Chondrocyte (in vitro differentiated cells): ENCODE measurements around the gene ADAMTS14. TPM values are rescaled to one million over a fixed set of nuclear protein-coding genes. Genes with fewer than 3 reads are reported as not detected.

Experiments used
- DNase-seq: peaks from one replicate; pipeline ENCODE4 v3.0.0; 2021; ENCODE audit warnings: mixed read lengths, low spot score
- H3K27ac Mint-ChIP-seq: one replicate; pipeline ENCODE4 v1.8.0; 2021; ENCODE audit warnings: mild to moderate bottlenecking, moderate library complexity, mixed read lengths; ENCODE audit not compliant: unreplicated experiment
- H3K27me3 Mint-ChIP-seq: 2 replicates; pipeline ENCODE4 v1.8.0; 2021; ENCODE audit warnings: low read depth, mixed read lengths
- H3K36me3 Mint-ChIP-seq: 2 replicates; pipeline ENCODE4 v1.8.0; 2021; ENCODE audit warnings: low read depth, mixed read lengths
- H3K4me1 Mint-ChIP-seq: 2 replicates; pipeline ENCODE4 v1.8.0; 2021; ENCODE audit warnings: low read depth, mild to moderate bottlenecking, mixed read lengths
- H3K4me3 Mint-ChIP-seq: one replicate; pipeline ENCODE4 v1.8.0; 2021; ENCODE audit warnings: mild to moderate bottlenecking, moderate library complexity, mixed read lengths; ENCODE audit not compliant: unreplicated experiment
- H3K9me3 Mint-ChIP-seq: 2 replicates; pipeline ENCODE4 v1.8.0; 2021; ENCODE audit warnings: low read depth, mixed read lengths
- total RNA-seq: library from RNA; stranded (reverse); gene quantifications from 3 replicates; pipeline ENCODE4 v1.2.1, GENCODE V29; 2021
- TF ChIP-seq, protein P1 (sequence below): fragments of 200-600 bp; sonication (generic); IDR thresholded peaks from 2 replicates; pipeline ENCODE4 v1.5.0; 2021; ENCODE audit warnings: antibody characterized with exemption, mild to moderate bottlenecking, moderate library complexity

The ADAMTS14 gene
- total RNA-seq, 1 donor from 2014 or later = 7.7 TPM

DNA sequence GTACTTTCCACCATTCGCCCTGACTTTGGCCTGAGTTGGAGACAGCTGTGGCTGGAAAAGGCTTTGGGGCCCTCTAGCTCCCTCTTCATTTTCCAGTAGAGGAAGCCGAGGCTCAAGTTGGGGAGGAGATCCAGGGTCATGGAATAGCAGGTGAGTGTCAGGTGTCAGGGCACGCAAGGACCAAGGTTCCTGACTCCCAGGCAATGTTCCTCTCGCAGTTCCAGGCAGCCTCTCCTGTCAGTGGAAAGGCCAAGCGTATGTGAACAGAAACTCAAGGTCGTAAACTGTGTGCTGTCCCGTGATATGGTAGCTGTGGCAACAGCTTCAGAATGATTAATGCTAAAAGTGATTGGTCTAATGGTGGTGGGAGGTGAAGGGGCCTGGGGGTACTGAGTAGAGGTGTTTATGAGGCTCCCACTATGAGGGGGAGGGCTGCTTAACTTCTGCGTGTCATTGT, 13.2 kb downstream of the ADAMTS14 start:
- no peak overlapping the region for H3K4me3 Mint-ChIP-seq
- TF ChIP-seq, protein P1, sequence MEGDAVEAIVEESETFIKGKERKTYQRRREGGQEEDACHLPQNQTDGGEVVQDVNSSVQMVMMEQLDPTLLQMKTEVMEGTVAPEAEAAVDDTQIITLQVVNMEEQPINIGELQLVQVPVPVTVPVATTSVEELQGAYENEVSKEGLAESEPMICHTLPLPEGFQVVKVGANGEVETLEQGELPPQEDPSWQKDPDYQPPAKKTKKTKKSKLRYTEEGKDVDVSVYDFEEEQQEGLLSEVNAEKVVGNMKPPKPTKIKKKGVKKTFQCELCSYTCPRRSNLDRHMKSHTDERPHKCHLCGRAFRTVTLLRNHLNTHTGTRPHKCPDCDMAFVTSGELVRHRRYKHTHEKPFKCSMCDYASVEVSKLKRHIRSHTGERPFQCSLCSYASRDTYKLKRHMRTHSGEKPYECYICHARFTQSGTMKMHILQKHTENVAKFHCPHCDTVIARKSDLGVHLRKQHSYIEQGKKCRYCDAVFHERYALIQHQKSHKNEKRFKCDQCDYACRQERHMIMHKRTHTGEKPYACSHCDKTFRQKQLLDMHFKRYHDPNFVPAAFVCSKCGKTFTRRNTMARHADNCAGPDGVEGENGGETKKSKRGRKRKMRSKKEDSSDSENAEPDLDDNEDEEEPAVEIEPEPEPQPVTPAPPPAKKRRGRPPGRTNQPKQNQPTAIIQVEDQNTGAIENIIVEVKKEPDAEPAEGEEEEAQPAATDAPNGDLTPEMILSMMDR = no peak
- H3K4me1 Mint-ChIP-seq = peaks cover 11% of the 10 kb centered on the region
- H3K27me3 Mint-ChIP-seq = no peaks in the 10 kb centered on the region
- no peak overlapping the region for H3K27ac Mint-ChIP-seq
- H3K36me3 Mint-ChIP-seq = no peaks in the 10 kb centered on the region
- no peaks in the 10 kb centered on the region for H3K9me3 Mint-ChIP-seq
- no peak for DNase-seq

DNA sequence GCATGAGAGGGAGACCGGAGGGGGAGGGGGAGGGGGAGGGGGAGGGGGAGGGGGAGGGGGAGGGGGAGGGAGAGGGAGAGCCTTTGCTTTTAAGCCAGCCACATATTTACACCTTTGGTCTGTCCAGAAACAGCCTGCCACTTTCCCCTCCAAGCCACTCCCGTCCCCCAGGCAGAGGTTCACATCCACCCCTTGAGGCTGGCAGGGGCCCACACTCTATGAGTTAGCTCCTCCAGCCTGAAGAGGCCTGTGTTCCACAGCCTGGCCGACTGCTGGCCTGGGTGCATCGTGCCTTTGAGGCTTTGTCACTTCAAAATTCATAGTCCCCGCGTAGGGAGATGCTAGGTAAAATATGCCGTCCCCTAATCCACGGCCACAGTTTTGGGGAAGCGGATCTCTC, 16.5 kb downstream of the ADAMTS14 start:
- no peak overlapping the region for H3K4me3 Mint-ChIP-seq
- H3K4me1 Mint-ChIP-seq = peaks cover 11% of the 10 kb centered on the region
- peaks cover 3% of the 10 kb centered on the region for H3K36me3 Mint-ChIP-seq
- DNase-seq = no peak
- TF ChIP-seq, protein P1 = no peak
- H3K9me3 Mint-ChIP-seq = no peaks in the 10 kb centered on the region
- peaks cover 4% of the 10 kb centered on the region for H3K27me3 Mint-ChIP-seq
- H3K27ac Mint-ChIP-seq = no peak overlapping the region

DNA sequence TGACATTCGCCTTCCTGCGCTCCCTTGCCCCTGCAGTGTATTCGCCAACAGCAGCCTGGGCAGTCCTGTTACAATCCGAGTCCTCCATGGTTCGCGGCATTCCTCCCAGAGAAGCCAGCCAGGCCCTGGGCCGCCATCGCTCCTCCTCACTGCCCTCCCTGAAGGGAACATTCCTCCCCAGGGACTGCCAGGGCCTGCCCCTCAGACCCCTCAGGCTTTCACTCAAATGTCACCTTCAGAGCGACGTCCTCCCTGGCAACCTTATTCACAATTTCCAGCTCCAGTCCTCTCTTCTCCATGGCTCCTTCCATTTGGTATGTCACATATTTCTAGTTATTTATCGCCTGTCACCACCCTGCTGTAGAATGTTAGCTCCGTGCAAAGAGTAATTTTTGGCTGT, 17.4 kb downstream of the ADAMTS14 start:
- Mint-ChIP-seq H3K27ac (no peak overlapping the region), H3K27me3 (peaks cover 4% of the 10 kb centered on the region), H3K9me3 (no peaks in the 10 kb centered on the region), H3K4me1 (peaks cover 11% of the 10 kb centered on the region), H3K4me3 (no peak overlapping the region), H3K36me3 (peaks cover 3% of the 10 kb centered on the region)
- DNase-seq = no peak
- TF ChIP-seq, protein P1 = no peak

DNA sequence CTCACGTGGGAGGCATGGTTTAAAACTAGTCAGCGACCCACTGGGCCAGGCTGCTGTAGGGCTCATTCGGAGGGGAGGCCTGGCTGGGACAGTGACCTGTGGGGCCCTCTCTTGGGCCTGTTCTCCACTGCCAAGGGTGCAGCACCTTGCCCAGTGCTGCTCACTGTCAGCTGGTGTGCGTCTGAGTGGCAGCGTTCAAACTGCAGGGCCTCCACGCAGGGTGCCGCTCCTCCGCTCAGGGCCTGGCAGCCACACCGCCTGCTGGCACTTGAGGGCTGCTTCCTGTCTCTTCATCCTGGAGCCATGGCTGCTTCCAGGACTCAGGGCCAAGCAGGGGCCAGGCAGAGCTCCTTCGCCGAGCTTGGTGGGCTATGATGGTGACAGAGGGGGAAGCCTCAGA, 18.3 kb downstream of the ADAMTS14 start:
- H3K9me3 Mint-ChIP-seq = no peaks in the 10 kb centered on the region
- peaks cover 5% of the 10 kb centered on the region for H3K4me1 Mint-ChIP-seq
- H3K4me3 Mint-ChIP-seq = no peak overlapping the region
- no peak overlapping the region for H3K27ac Mint-ChIP-seq
- TF ChIP-seq, protein P1 = no peak
- peaks cover 3% of the 10 kb centered on the region for H3K36me3 Mint-ChIP-seq
- DNase-seq = no peak
- H3K27me3 Mint-ChIP-seq = peaks cover 4% of the 10 kb centered on the region

DNA sequence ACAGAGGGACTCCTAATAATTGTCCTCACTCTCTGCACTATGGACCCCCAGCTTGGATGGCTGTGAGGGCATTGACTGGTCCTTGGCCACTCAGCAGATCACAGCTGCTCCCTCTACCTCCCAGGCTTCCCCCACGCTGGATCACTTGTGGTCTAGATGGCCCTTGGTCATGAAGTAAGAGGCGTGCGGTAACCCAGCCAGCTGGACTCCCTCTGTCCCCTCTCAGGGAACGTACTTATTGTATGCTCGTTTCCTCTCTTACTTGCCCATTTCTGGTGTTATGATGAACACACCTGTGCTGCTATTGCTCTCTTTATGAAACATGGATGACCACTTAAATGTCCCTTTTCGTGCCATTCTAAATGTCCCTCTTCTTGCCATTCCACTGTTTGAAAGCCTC, 19.3 kb downstream of the ADAMTS14 start:
- H3K27ac Mint-ChIP-seq = no peak overlapping the region
- no peaks in the 10 kb centered on the region for H3K9me3 Mint-ChIP-seq
- DNase-seq = no peak
- TF ChIP-seq, protein P1 = no peak
- peaks cover 4% of the 10 kb centered on the region for H3K27me3 Mint-ChIP-seq
- peaks cover 5% of the 10 kb centered on the region for H3K4me1 Mint-ChIP-seq
- peaks cover 3% of the 10 kb centered on the region for H3K36me3 Mint-ChIP-seq
- H3K4me3 Mint-ChIP-seq = no peak overlapping the region
